GM12873 (cell line): ENCODE measurements around the gene APBB2.

ENCODE experiments used
- TF ChIP-seq, protein P1 (sequence below): IDR thresholded peaks from 2 replicates; pipeline ENCODE4 v1.5.1; 2012; ENCODE audit warnings: low read depth, mild to moderate bottlenecking, moderate library complexity, low read length, control low read depth; ENCODE audit not compliant: insufficient read depth; ENCODE audit errors: missing control alignments

APBB2 gene

DNA sequence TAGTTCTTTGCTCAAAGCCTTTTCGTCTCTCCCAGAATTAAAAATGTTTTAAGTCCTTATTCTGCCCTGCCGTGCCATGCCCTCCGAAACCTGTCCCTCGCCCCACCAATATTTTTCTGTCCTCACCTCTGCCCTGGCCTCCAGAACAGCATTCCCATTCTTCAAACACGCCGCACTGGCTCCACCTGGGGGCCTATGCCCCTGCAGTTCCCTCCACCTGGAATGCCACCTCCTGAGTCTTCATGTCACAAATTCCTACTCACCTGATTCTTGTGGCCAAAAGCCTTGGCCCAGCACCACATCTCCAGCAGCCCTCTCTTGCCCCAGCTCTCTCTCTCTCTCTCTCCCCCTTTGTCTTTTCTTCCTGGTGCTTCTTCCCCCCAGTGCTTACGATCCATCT is 91.6 kb downstream of the APBB2 start:
- TF ChIP-seq, protein P1, sequence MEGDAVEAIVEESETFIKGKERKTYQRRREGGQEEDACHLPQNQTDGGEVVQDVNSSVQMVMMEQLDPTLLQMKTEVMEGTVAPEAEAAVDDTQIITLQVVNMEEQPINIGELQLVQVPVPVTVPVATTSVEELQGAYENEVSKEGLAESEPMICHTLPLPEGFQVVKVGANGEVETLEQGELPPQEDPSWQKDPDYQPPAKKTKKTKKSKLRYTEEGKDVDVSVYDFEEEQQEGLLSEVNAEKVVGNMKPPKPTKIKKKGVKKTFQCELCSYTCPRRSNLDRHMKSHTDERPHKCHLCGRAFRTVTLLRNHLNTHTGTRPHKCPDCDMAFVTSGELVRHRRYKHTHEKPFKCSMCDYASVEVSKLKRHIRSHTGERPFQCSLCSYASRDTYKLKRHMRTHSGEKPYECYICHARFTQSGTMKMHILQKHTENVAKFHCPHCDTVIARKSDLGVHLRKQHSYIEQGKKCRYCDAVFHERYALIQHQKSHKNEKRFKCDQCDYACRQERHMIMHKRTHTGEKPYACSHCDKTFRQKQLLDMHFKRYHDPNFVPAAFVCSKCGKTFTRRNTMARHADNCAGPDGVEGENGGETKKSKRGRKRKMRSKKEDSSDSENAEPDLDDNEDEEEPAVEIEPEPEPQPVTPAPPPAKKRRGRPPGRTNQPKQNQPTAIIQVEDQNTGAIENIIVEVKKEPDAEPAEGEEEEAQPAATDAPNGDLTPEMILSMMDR, result no peak

DNA sequence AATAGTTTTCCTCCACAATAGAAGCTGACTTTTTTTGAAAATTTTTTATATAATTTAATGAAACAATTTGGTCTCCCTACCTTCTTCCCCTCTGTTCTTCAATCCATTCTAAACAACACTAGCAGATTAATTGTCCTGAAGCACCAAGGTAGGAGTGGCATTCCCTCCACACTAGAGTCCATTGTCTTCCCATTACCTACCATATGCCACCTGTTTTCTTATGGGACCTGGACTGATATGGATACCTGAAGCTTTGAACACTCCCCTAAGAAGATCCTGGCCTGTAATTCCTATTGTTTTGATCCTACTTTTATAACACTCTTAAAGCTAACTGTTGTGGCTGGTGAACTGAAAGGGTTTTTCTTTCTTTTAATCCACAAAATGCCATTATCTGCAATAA is 92.0 kb downstream of the APBB2 start:
- TF ChIP-seq, protein P1, result no peak

GRCh38 chr4:41121906-41122305 is 92.4 kb downstream of the APBB2 start:
- TF ChIP-seq, protein P1, result no peak

- TF ChIP-seq, protein P1, result no peak
These were observed 93.8 kb downstream of the APBB2 start for GRCh38 chr4:41120297-41121217.

DNA sequence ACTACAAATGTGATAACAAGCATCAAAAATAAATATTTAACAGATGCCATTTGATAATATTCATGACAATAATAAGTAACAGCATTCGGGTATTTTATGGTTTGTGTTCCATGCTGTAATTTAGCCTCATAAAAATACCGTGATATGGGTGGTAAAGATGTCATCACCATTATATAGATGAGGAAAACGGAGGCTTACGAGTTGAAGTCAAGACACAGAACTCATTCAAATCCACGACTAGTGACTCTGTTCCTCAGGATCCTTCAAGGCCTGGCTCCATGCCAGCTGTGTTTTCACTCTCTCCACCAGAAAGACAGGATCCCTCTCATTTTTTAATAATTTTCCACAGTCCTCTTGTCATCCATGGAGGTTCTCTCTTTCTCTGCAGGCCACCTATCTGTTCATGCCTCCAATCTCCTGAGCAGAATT is 94.5 kb downstream of the APBB2 start:
- TF ChIP-seq, protein P1, result no peak

DNA sequence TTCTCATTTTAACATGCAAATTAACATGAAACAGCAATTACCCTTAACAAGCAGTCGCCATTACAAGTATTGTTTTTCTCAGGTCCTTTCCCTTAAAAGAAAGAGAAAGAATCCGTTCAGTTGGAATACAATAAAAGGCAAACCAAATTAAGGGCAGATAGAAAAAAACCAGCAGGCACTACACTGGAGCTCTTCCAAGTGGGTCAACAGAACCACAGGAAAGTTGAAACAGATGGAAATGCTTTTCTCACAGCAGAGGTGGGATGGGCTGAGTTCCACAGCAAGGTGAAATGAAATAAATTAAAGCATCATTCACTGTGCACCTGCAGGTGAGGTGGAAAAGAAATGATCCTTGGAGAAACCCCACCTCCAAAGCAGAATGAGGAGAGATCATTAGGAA is 102.6 kb downstream of the APBB2 start:
- TF ChIP-seq, protein P1, result no peak

DNA sequence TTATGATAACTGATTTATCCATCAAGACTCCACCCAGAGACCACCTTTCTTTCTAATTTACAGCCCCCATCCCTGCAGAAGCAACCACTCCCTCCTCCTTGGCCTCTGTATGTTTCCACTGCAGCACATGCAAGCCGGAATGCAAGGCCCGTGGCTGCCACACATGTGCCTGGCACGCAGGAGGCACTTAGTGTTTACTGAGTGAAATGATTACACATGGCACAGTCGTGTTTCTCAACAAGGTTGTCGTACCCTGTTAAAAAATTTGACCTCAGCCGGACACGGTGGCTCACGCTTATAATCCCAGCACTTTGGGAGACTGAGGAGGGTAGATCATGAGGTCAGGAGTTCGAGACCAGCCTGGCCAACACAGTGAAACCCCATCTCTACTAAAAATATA is 104.3 kb downstream of the APBB2 start:
- TF ChIP-seq, protein P1, result no peak
